Stimulated activated CD8-positive, alpha-beta memory T cell treated with anti-CD3 and anti-CD28 coated beads, Interleukin-12 subunit alpha, Interleukin-12 subunit beta, amount 100 ng/mL, for 24 hours (primary cell): ENCODE results near the gene CHN1.

Experiments used
- DNase-seq: peaks from one replicate; pipeline ENCODE4 v3.0.0-alpha.2; 2020; ENCODE audit errors: extremely low read depth

CHN1 gene

DNA sequence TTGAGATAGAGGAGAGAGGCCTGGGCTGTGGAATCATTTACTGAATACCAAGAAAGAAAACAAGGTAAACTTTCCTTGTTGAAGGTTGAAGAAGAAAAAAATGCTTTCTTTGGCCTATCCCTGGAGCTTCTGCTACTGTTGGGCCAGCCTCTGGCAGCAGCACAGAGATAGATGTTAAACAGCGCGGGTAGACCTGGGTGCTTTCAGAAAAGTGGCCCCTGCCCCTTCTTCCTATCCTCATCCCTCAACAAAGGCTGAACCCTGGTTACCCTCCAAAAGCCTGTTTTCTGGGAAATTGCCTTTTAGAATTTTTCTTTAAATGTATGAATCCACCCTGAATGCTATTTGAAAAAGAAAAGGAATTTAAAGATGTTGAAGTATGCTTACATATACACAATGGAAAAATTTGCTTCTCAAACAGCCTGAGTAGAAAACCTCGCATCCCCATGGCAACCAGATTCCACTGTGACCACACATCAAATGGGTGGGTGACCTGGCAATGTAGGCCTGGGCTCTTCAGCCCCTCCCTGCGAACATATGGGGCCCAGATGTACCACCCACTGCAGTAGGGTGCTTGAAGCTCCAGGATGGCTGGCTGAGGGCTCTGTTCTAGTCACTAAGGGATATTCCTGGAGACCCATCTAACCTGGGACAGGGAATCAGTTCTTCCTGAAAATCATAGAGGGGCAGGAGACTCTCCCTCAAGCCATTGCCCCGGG is 217.5 kb downstream of the CHN1 start:
- DNase-seq: no peak

GRCh38 chr2:174786066-174786725 is 219.0 kb downstream of the CHN1 start:
- DNase-seq: no peak

GRCh38 chr2:174785481-174785880 is 219.7 kb downstream of the CHN1 start:
- no peak for DNase-seq

DNA sequence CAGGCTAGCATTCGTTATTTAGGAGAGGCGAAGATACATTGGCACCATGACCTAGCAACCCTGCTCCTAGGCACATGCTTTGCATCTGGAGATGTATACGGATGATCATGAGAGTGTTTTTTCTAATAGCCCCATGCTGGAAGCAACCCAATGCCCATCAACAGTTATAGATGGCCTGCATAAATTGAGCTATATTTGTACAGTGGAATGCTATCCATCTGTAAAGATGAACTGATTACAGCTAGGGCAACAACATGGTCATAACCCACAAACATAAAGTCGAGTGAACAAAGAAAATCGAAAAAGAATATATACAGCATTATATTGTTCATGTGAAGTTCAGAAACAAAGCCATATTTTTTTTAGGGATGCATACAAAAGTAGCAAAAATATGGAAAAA is 220.3 kb downstream of the CHN1 start:
- no peak for DNase-seq

GRCh38 chr2:174784316-174784715 is 220.9 kb downstream of the CHN1 start:
- DNase-seq: no peak

DNA sequence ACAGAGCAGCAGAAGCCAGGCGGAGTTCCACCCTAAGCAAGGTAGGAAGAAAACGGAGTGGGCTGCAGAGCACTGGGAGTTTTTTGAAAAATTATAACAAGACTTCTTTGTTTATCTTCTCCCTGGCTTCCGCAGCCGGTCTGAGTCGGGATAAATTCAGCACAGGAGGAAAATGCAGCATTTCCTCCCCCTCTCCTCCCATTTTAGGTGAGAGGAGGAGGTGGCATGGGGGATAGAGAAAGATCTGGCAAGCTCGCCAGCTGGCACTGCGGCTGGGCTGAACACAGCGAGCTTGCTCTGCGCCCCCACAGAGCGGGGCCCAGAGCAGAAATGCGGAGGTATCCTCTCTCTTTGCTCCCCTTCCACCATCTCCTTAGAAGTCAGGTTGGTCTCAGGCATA is 223.2 kb downstream of the CHN1 start:
- DNase-seq: no peak

- DNase-seq: no peak
Measured at GRCh38 chr2:174781298-174781697, 223.9 kb downstream of the CHN1 start.

DNA sequence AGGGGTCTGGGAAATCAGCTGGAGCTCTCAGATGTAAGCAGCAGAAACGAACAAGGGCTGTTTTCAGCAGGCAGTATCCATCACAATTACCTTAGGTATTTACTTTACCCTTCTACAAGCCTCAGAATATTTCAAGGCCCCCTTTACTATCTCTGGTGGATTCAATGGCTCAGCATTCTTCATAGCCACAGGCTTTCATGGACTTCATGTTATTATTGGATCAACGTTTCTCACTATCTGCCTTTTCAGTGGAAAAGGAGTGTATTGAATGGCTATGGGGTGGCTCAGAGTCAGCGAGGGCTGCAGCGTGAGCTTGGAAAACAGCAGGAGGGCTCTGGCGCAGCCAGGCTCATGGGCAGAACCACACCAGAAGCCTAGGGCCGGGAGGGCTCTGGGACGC is 224.3 kb downstream of the CHN1 start:
- DNase-seq: no peak

DNA sequence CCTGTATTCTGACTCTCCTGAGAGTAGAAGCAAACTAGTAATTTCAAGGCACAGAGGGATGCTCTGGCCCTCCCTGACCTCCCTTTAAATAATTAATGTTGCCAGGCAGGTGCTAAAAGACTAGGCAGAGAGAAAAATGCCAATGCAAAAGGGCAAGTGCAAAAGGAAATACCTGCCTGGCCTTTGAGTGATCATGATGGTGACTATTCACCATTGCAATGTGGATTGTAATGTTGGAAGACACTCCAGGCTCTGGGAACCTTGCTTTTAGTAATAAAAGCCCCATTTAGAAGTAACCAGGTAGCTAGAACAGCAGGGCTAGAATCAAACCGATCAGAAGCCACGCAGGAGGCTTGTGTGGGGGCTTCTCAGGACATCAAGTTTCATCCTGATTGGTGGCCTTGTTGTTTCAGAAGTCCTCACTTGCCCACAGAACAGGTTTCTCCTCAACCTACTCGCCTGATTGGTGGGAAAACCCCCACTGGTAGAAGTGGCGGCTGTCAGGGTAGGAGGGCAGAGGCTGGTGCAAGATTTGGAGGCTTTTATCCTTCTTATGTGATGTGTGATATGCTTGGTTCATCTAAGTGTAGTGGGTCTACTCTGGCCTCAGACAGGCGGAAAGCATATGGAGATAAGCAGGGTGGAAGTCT is 224.9 kb downstream of the CHN1 start:
- no peak for DNase-seq

GRCh38 chr2:174779361-174779928 is 225.7 kb downstream of the CHN1 start:
- DNase-seq: no peak

DNA sequence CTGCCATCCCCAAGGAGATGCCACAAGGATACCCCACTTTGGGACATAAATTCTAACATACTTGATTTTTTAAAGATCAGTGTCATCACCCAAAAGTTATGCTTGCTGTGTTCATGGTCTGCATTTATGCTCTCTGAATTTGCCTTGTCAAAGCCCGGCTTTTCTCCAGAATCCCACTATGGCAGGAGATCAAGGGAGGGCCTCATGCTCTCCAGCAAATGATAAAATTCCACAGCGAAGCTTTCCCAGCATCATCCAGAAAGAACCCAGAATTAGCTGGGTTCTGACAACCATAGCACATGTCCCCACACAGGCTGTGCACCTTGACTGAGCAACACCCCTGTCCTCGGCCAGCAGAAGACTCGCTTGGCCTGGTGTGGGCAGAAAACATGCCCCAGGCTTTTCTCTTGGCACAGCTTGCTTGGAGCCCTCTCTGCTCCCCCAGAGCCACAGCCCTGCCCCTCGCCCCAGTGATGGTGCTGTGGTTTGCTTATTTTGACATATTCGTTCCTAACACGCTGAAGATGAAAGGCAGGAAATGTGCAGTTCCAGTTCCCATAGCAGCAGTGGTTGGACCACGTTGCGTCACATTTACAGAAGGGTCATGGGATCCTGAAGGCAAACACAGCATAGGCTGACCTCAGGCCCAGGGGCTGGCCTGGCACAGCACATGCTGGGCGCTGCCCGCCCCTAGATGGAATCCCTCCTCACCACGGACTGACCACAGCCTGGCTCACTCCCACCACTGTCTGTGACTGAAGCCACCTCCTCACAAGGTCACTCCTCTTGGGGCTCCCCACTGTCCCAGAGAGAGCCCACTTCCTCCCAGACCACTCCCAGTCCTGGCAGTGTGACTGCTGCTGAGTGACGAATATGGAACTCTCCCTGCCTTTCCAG is 226.8 kb downstream of the CHN1 start:
- peak; percentile 31 for DNase-seq

DNA sequence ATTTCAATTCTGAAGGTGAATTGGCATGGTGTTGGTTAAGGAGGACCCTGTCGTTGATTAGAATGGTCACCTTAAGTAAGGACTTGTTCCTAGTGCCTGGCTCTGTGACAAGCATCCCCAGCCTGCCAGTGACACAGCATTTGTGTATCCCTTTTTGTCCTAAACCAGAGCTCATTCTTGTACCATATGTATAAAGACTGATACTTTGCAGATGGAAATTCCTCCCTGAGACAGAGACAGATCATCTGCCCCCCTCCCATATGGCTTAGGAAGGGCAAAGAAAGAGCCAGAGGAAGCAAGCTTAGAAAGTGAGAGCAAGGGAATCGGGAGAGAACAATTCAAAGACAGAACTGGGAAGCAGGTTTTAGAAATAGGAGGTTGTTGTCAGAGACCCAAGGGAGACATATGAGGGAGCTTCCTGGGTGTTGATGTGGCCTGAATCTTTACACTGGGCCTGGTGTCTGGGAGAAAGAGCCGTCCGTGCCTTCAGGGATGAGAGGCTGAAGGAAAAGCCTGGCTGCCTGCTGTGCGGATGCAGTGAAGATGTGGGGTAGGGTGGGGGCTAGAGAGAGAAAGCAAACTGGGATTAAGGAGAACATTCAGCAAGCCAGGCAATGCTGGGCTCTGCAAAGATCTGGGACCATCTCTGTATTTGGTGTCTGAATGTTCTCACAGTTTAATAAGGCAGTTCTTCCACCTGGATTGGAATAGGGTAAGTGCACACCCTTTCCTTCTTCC is 227.7 kb downstream of the CHN1 start:
- DNase-seq: no peak

DNA sequence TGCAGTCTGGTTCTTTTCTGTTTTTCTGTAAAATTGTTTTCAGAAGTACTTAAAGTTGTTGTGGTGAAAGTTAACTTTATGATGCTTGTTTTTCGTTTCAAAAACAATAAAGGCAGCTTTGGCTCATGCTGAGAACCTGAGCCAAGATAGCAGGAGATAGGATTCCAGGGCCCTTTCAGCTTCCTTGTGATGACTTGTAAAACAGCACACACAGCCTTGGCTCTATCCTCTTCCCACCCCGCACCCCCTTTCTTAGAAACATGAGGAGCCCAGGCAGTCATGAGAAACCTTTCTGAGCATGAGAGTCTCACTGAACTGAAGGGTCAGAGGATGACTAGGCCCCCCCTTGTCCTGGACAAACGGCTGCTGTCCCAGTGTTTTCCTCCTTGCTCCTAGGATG is 228.5 kb downstream of the CHN1 start:
- DNase-seq: no peak

DNA sequence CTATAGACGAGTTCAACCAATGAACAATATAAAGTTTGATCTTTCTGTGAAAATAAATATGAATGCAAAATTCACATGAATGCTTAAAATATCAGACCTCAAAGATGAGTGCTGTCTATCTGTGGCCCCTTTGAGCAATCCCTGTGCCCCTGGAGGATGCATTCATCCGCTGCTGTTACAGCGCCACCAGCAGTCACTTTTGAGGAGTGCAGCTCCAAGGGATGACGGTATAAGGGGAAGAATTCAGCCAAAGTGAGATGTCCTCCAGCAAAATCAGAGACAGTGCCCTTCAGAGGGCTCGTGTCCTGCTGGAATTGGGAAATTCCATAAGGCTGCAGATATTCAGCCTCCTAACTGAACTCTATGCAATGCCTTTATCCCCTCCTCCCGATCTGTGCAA is 229.0 kb downstream of the CHN1 start:
- DNase-seq: no peak

GRCh38 chr2:174775571-174775980 is 229.6 kb downstream of the CHN1 start:
- no peak for DNase-seq

DNA sequence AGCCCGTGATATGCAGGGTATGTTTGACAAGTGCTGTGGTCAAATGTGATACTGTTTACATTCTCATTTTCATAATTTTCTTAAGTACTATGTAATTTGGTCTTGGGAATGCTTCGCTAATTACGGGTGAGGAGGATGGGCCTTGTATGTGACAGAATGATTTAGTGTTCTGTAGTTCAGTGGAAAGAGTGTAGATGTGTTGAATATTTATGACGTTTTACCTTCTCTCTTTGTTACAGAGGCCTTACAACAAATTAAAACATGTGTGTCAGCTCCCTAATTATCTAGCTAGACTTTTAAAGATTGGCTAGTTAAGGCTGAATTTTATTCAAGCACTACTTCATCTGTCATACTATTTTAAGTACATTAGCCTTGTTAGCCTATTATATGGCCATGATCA is 230.3 kb downstream of the CHN1 start:
- no peak for DNase-seq

DNA sequence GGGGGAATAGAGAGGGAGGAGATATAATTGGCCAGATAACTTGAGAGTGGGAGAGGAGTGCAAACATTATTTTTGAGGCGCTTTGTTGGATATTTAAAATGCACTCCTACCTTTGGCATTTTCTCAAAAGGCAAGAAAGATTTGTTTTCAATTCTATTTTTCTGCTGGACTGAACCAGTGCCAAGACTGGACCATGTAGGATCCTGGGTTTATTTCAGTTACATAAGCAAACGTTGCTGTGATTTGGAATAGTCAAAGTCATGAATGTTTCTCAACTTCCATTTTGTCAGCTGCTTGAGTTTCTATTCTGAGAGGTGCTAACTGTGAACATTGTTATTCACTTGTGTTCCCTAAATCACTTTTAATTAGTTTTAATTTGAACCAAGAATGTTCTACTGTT is 232.0 kb downstream of the CHN1 start:
- DNase-seq: no peak

- no peak for DNase-seq
Measured at GRCh38 chr2:174772472-174772801, 232.7 kb downstream of the CHN1 start.

DNA sequence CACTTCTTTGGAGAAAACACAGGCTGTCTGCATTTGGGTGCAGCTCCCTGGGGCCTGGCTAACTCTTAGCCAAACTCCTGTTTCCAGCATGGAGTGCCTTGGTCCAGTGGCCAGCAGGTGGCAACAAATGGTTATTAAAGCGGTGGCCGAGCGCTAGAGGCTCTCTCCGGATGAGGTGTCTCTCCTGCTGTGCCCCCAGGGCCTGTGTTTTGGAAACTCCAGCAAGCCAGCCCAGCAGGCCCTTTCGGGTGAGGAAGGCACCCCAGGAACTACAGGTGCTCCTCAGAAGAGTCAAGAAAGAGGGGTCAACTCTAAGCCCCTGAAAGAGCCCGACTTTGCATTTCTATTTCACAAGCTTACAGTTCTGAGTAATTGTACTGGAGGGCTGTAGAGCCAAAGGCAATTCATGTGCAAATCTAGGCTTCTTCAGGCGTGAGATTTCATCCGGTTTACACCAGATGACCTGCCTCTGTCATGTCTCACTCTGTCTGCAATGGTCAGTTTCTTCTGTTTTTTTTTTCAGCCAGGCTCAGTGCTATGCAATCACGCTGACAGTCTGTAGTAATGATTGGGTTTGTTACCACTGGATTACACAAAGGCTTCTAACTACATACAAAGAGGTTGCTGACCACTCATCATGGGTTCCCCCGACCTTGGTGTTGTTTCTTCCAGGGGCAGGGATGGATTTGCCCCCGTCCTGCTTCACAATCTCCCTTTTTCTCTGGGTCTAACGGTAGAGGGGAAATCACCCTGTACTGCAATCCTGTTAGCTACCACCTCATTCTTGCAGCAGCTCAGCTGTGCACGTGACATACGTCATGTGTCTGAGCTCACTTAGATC is 233.3 kb downstream of the CHN1 start:
- DNase-seq: no peak

GRCh38 chr2:174771136-174771535 is 234.0 kb downstream of the CHN1 start:
- no peak for DNase-seq
